Bone marrow (tissue), 2 donors: Measurements from ENCODE around the gene KIF13A.
A peak's percentile ranks its signal among the peaks of the same experiment; 100 is the strongest.
"Not testable (repeated sequence)": the region's sequence is repeated elsewhere in the genome, so short reads cannot be mapped to it uniquely, and the experiment has no call there.

ENCODE experiments used
- DNase-seq, 2 donors: peaks; one replicate each; lab custom pipeline; 2025; lab: John Stamatoyannopoulos, UW

The KIF13A gene

DNA sequence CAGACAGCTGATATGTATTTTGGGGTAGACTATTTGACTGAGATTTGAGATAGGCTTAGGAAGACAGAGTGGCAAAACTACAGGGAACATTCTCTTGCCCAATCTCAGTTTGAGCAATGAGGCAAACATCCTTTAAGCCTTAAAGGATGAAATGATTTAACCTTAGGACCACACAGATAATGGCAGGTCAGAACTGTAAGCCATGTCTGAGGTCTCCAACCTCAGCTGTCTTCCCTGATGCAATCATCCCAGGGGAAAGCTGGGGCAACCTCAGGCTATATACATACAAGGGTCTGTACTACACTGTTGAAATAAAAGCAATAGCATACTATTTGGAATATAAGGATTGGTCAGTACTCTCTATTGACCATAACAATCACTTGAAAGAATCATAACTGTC, 196.9 kb downstream of the KIF13A start:
- no peak for DNase-seq

DNA sequence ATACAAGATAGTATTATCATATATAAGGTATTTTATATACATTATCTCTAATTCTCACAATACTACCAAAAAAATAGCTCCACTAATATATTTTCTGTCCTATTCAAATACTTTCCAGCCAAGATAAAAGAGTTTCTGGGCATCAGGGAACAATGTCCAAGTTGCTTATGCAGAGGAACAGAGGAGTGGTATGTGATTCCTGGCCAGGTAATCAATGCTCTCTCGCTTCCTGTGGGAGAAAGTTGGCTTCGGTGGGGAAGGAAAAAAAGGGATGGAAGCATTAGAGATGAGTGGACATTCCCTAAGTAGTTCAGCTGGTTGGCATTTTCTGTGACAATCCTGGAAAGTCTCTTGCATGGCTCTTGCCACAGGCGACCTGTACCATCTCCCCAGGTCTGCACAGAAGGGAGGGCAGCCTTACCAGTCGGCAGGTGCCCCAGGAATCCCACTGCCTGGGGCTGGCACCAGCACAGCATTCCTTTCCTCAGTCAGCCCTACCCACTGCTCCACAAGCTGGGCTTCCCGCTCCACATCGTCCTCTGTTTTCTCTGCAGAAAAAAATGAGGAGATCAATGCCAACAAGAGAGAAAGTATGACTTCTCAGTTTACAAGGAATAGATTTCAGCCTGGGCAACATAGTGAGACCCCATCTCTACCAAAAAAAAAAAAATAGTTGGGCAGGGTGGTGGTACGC, 202.2 kb downstream of the KIF13A start:
- no peak for DNase-seq

GRCh38 chr6:17780061-17780460, 207.4 kb downstream of the KIF13A start:
- no peak for DNase-seq

DNA sequence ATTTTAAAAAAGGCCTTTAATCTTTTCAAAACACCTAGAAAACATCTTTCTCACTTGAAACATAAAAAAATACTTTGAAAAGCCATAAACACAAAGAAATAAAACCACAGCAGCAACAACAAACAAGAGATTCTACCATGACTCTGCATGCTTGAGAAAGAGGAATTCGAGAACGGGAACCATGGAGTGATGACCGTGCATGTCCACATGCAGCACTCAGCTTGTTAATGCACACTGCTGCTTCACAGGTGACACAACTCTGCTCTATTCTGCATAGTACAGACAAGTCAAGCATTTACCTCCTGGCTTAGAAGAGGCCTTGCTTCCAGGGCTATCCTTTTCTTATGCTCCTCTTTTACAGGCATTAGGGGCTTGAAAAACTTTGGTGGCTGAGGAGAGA, 215.8 kb downstream of the KIF13A start:
- DNase-seq: no peak

GRCh38 chr6:17768881-17769280, 218.6 kb downstream of the KIF13A start:
- no peak for DNase-seq

- DNase-seq: no peak
These were observed 219.0 kb downstream of the KIF13A start for GRCh38 chr6:17768388-17768787.

DNA sequence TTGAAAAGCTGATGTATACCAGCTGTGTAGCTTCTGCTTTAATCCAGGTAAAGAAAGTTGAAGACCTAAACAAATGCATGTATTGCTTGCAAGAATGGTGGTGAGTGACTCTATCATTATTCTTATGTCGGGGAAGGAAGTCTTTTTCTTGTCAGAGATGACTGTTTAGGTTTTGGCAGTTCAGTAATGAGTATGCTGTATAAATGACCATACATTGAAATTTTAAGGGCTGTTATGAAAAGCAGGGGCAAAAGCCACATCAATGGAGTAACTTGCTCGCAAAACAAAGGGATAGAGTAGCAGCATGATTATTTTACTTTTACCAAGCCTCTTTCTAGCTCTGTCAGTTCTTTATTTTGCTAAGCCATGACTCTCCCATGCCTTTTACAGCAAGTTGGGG, 224.8 kb downstream of the KIF13A start:
- no peak for DNase-seq

DNA sequence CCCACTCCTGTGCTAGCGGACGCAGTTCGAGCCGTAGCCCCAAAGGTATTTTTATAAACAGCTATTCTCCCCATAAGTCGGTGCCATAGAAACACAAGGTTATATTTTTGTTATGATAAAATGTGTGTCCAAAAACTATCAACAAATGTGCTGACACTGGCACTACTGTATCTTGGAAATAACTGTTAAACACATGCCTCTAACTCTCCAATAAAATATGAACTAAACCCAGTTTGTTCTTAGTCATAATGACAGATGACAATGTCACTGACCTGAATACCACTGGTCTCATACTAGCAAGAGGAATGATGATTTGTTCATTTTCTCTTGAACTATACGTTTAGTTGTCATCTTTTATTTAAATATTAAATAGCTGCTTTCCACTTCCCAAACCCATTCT, 229.3 kb downstream of the KIF13A start:
- DNase-seq: no peak

GRCh38 chr6:17754254-17754653, 233.2 kb downstream of the KIF13A start:
- DNase-seq: no peak

DNA sequence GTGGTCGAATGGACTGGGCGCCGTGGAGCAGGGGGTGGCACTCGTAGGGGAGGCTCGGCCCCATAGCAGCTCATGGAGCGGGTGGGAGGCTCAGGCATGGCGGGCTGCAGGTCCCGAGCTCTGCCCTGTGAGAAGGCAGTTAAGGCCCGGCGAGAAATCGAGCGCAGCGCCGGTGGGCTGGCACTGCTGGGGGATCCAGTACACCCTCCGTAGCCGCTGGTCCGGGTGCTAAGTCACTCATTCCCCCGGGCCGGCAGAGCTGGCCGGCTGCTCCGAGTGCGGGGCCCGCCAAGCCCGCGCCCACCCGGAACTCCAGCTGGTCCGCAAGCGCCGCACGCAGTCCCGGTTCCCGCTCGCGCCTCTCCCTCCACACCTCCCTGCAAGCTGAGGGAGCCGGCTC, 242.1 kb downstream of the KIF13A start:
- DNase-seq: not testable (repeated sequence)

DNA sequence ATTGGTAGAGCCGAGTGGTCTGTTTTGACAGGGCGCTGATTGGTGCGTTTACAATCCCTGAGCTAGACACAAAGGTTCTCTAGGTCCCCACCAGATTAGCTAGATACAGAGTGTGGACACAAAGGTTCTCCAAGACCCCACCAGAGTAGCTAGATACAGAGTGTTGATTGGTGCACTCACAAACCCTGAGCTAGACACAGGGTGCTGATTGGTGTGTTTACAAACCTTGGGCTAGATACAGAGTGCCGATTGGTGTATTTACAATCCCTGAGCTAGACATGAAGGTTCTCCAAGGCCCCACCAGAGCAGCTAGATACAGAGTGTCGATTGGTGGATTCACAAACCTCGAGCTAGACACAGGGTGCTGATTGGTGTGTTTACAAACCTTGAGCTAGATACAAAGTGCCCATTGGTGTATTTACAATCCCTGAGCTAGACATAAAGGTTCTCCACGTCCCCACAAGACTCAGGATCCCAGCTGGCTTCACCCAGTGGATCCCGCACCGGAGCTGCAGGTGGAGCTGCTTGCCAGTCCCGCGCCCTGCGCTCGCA, 242.6 kb downstream of the KIF13A start:
- DNase-seq: not testable (repeated sequence)

DNA sequence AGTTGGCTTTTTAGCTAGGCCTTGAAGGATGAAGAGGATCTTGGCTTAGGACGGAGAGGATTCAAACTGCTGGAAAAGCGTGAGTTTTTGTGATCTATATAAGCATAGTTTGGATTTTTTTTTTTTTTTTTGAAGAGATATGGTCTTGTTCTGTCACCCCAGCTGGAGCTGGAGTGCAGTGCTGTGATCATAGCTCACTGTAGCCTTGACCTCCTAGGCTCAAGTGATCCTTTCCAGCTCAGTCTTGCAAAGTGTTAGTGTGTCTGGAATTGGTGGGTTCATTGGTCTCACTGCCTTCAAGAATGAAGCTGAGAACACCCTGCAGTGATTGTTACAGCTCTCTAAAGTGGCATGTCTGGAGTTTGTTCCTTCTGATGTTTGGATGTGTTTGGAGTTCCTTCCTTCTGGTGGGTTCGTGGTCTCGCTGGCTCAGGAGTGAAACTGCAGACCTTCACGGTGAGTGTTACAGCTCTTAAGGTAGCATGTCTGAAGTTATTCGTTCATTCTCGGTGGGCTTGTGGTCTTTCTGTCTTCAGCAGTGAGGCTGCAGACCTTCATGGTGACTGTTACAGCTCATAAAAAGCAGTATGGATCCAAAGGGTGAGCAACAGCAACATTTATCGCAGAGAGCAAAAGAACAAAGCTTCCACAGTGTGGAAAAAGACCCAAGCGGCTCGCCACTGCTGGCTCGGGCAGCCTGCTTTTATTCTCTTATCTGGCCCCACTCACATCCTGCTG, 243.2 kb downstream of the KIF13A start:
- no peak for DNase-seq

GRCh38 chr6:17741507-17741906, 245.9 kb downstream of the KIF13A start:
- DNase-seq: no peak

- DNase-seq: no peak
These were observed 246.7 kb downstream of the KIF13A start for GRCh38 chr6:17740559-17741220.

- no peak for DNase-seq
These were observed 249.7 kb downstream of the KIF13A start for GRCh38 chr6:17737704-17738252.

DNA sequence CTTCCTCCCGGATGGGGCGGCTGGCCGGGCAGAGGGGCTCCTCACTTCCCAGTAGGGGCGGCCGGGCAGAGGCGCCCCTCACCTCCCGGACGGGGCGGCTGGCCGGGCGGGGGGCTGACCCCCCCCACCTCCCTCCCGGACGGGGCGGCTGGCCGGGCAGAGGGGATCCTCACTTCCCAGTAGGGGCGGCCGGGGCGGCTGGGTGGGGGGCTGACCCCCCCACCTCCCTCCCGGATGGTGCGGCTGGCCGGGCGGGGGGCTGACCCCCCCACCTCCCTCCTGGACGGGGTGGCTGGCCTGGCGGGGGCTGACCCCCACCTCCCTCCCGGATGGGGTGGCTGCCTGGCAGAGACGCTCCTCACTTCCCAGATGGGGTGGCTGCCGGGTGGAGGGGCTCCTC, 252.1 kb downstream of the KIF13A start:
- not testable (repeated sequence) for DNase-seq

- no peak for DNase-seq
These were observed 257.2 kb downstream of the KIF13A start for GRCh38 chr6:17730078-17730704.

DNA sequence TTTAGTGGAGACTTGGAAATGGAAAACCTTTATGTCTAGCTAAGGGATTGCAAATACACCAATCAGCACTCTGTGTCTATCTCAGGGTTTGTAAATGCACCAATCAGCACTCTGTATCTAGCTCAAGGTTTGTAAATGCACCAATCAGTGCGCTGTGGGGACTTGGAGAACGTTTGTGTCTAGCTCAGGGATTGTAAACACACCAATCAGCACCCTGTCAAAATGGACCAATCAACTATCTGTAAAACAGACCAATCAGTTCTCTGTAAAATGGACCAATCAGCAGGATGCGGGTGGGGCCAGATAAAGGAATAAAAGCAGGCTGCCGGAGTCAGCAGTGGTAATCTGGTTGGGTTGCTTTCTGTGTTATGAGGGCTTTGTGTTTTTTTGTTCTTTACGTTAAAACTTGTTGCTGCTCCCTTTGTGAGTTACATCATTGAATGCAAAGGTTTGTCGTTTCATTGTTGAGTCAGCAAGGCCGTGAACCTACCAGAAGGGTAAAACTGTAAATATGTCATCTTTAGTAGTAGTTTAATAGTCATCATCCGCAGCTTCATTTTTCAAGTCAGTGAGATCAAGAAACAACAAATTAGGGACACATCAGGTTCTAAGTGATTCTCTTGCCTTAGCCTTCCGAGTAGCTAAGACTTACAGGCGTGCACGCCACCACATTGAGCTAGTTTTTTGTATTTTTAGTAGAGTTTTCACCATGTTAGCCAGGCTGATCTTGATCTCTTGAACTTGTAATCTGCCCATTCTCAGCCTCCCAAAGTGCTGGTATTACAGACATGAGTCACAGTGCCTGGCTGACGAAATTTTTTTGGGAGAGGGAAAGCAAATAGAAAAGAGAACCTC, 258.0 kb downstream of the KIF13A start:
- no peak for DNase-seq

- no peak for DNase-seq
These were observed 258.7 kb downstream of the KIF13A start for GRCh38 chr6:17728551-17729222.

DNA sequence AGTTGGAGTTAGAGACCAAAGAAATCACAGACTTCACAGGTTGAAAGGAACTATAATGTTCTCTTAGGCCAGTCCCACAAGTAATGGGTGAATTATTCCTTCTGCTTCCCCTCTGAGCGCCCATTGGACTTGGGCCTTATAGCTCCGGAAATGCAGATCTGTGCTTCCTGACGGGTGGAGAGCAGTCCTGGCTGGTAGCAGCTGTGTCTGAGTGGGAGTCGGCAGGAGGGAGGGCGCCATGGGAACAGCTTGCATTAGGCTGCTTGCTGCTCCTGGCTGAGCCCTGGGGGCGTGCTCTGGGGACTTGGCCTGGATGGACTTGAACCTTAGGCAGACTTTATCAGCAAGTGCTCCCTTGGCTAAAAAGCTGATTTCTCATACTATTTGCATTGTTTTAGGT, 262.4 kb downstream of the KIF13A start:
- DNase-seq: peak in 1 of 2 donors; percentile 57

DNA sequence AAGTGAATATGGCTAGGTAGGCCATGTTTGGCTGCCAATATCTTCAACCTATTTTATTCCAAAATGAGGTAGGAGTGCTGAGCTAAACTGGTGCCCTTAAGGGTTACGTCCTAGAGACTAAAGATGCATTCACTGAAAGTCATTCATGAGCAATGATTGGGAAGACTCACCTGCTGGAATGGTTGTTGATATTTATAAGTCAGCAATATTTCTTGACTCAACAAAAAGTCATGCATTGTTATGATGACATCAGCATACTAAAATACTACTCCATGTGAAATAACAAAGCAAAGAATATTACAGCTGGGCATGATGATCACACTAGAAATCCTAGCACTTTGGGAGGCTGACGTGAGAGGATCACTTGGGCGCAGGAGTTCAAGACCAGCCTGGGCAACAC, 263.1 kb downstream of the KIF13A start:
- no peak for DNase-seq
